ENCODE data around the gene LRMDA. TPM values are rescaled to one million over a fixed set of nuclear protein-coding genes. Genes with fewer than 3 reads are reported as not detected.
A peak's percentile ranks its signal among the peaks of the same experiment; 100 is the strongest.

LRMDA gene
- total RNA-seq, 6 donors from 2014 or later = 12.8 to 185 (median 18.1) TPM

- TF ChIP-seq EP300 (IDR thresholded peaks at IDR 0.05) = no peak
- TF ChIP-seq CTCF (IDR thresholded peaks at IDR 0.05) = no peak
- TF ChIP-seq POLR2A (IDR thresholded peaks at IDR 0.05) = no peak
- no peak for TF ChIP-seq POLR2AphosphoS5 (IDR thresholded peaks at IDR 0.05)
- Histone ChIP-seq H3K27me3 (no peaks in the 10 kb centered on the region), H3K9me3 (no peaks in the 10 kb centered on the region), H3K4me1 (peaks cover 0 to 7% (median 2%) of the 10 kb centered on the region in 4 donors), H3K4me3 (no peak overlapping the region), H3K27ac (no peak overlapping the region), H3K36me3 (no peaks in the 10 kb centered on the region)
- WGBS, 2 donors = 87 to 93% methylated on average over 4 of the region's 4 CpGs
- DNase-seq (no peak), ATAC-seq (ENCODE audit: low FRiP score in 2 of 2) (no peak)
Measured at GRCh38 chr10:76122056-76122455, 690.6 kb downstream of the LRMDA start.

DNA sequence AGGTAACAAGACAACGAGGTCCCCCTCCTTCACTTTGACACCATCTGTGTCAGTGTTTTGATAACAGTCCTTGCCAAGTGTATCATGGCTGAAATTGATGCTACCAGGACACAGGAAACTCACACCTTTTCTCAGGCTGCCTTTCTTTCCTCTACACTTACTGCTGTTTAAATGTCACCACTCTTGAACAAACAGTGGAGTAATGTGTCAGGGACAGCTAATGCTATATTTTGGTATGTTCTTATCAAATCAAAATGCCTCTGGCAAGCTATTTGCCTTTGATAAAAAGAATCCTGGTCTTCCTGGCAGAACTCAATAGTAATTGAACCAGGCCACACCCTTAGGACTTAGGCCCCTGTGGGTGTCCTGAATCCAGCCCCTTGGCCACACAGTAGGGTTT lies 692.9 kb downstream of the LRMDA start:
- Histone ChIP-seq H3K4me1 (peaks cover 0 to 19% (median 5%) of the 10 kb centered on the region in 4 donors), H3K36me3 (no peaks in the 10 kb centered on the region), H3K27ac (no peak overlapping the region), H3K27me3 (no peaks in the 10 kb centered on the region), H3K9me3 (no peaks in the 10 kb centered on the region), H3K4me3 (no peak overlapping the region)
- no peak for TF ChIP-seq POLR2A (IDR thresholded peaks at IDR 0.05)
- TF ChIP-seq POLR2AphosphoS5 (IDR thresholded peaks at IDR 0.05) = no peak
- no peak for TF ChIP-seq CTCF (IDR thresholded peaks at IDR 0.05)
- TF ChIP-seq EP300 (IDR thresholded peaks at IDR 0.05) = no peak
- DNase-seq = no peak
- WGBS, 2 donors = 65 to 81% methylated on average over 1 of the region's 1 CpG
- ATAC-seq (ENCODE audit: low FRiP score in 2 of 2) = no peak

- H3K27me3 ChIP-seq = no peaks in the 10 kb centered on the region
- peaks cover 0 to 19% (median 5%) of the 10 kb centered on the region in 4 donors for H3K4me1 ChIP-seq
- ATAC-seq (ENCODE audit: low FRiP score in 2 of 2) (no peak), DNase-seq (no peak)
- 84 to 95% methylated on average over 2 of the region's 2 CpGs for WGBS, 2 donors
- H3K27ac ChIP-seq = no peak overlapping the region
- TF ChIP-seq EP300 (IDR thresholded peaks at IDR 0.05) = no peak
- no peak for TF ChIP-seq POLR2A (IDR thresholded peaks at IDR 0.05)
- no peak for TF ChIP-seq POLR2AphosphoS5 (IDR thresholded peaks at IDR 0.05)
- no peaks in the 10 kb centered on the region for H3K9me3 ChIP-seq
- H3K36me3 ChIP-seq = no peaks in the 10 kb centered on the region
- no peak overlapping the region for H3K4me3 ChIP-seq
Measured at GRCh38 chr10:76125900-76126299, 694.5 kb downstream of the LRMDA start.

- H3K9me3 ChIP-seq = no peaks in the 10 kb centered on the region
- no peaks in the 10 kb centered on the region for H3K27me3 ChIP-seq
- peak overlapping the region in 1 of 4 donors; percentile 55 for H3K27ac ChIP-seq
- H3K4me1 ChIP-seq = peaks cover 0 to 19% (median 5%) of the 10 kb centered on the region in 4 donors
- no peak for DNase-seq
- H3K4me3 ChIP-seq = no peak overlapping the region
- WGBS, 2 donors = 89 to 95% methylated on average over 4 to 5 of the region's 5 CpGs
- ATAC-seq (ENCODE audit: low FRiP score in 2 of 2) = no peak
- TF ChIP-seq POLR2AphosphoS5 (IDR thresholded peaks at IDR 0.05) = no peak
- no peaks in the 10 kb centered on the region for H3K36me3 ChIP-seq
Measured at GRCh38 chr10:76126607-76127527, 695.4 kb downstream of the LRMDA start.

DNA sequence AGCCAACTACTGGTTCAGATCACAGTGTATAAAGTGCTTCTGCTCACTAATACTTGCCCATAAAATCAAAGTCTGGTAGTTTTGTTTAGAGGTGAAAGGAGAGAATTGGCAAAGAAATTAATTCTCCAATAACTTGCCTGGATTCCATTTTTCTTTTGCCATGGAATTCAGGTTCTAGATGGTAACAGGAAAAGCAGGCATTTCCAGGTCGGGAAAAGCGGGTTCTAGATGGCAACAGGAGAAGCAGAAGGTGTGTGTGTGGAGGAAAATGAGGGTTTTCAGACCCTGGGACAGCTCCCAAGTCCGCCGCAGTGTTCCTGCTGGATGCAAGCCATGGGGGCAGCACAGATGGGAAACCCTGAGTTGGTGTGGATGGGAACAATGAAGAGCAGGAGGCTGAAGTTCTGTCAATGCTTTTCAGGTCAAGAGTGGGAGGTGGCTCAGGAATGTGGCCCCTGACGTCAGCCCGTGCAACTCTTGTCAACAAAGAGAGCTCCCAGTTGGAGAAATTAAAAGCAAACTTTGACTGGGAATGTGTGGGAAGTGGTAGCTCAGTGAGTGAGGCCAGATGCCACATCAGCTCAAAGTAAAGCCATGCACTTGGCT lies 696.7 kb downstream of the LRMDA start:
- H3K4me3 ChIP-seq = no peak overlapping the region
- H3K9me3 ChIP-seq = no peaks in the 10 kb centered on the region
- ATAC-seq (ENCODE audit: low FRiP score in 2 of 2) = peak; percentile 39 to 54
- no peak for DNase-seq
- no peaks in the 10 kb centered on the region for H3K27me3 ChIP-seq
- H3K36me3 ChIP-seq = no peaks in the 10 kb centered on the region
- 66 to 79% methylated on average over 6 of the region's 6 CpGs for WGBS, 2 donors
- peaks cover 0 to 19% (median 5%) of the 10 kb centered on the region in 4 donors for H3K4me1 ChIP-seq
- H3K27ac ChIP-seq = peak overlapping the region in 1 of 4 donors; percentile 40
- TF ChIP-seq POLR2A (IDR thresholded peaks at IDR 0.05) (no peak), POLR2AphosphoS5 (IDR thresholded peaks at IDR 0.05) (no peak), EP300 (IDR thresholded peaks at IDR 0.05) (peak in 1 of 4 donors; percentile 41)

- TF ChIP-seq EP300 (IDR thresholded peaks at IDR 0.05) (no peak), CTCF (IDR thresholded peaks at IDR 0.05) (no peak), POLR2A (IDR thresholded peaks at IDR 0.05) (no peak), POLR2AphosphoS5 (IDR thresholded peaks at IDR 0.05) (no peak)
- no peak overlapping the region for H3K27ac ChIP-seq
- H3K4me3 ChIP-seq = no peak overlapping the region
- peaks cover 0 to 19% (median 5%) of the 10 kb centered on the region in 4 donors for H3K4me1 ChIP-seq
- H3K9me3 ChIP-seq = no peaks in the 10 kb centered on the region
- H3K36me3 ChIP-seq = no peaks in the 10 kb centered on the region
- WGBS, 2 donors = 95 to 100% methylated on average over 1 to 2 of the region's 2 CpGs
- no peaks in the 10 kb centered on the region for H3K27me3 ChIP-seq
- DNase-seq (no peak), ATAC-seq (ENCODE audit: low FRiP score in 2 of 2) (no peak)
Measured at GRCh38 chr10:76129213-76129612, 697.8 kb downstream of the LRMDA start.
